Type B pancreatic cell (in vitro differentiated cells): Measurements from ENCODE around the gene WDR70. TPM values are rescaled to one million over a fixed set of nuclear protein-coding genes. Genes with fewer than 3 reads are reported as not detected.

Source experiments
- DNase-seq: peaks from one replicate; pipeline ENCODE4 v3.0.0; 2021; ENCODE audit warnings: mixed read lengths; ENCODE audit not compliant: unreplicated experiment; ENCODE audit errors: extremely low spot score
- H3K27ac Mint-ChIP-seq: 2 replicates; pipeline ENCODE4 v1.8.0; 2021; ENCODE audit warnings: mild to moderate bottlenecking, mixed read lengths
- H3K27me3 Mint-ChIP-seq: 2 replicates; pipeline ENCODE4 v1.8.0; 2021; ENCODE audit warnings: mixed read lengths
- H3K36me3 Mint-ChIP-seq: 2 replicates; pipeline ENCODE4 v1.8.0; 2021; ENCODE audit warnings: mixed read lengths
- H3K4me1 Mint-ChIP-seq: one replicate; pipeline ENCODE4 v1.8.0; 2021; ENCODE audit warnings: mixed read lengths; ENCODE audit not compliant: unreplicated experiment
- H3K4me3 Mint-ChIP-seq: 2 replicates; pipeline ENCODE4 v1.8.0; 2021; ENCODE audit warnings: mild to moderate bottlenecking, mixed read lengths
- H3K9me3 Mint-ChIP-seq: 2 replicates; pipeline ENCODE4 v1.8.0; 2021; ENCODE audit warnings: mixed read lengths
- CTCF ChIP-seq: fragments of 200-600 bp; sonication (generic); conservative IDR thresholded peaks from 2 replicates; pipeline ENCODE4 v1.5.0; 2021; ENCODE audit warnings: antibody characterized with exemption, mild to moderate bottlenecking
- total RNA-seq: library from RNA; stranded (reverse); gene quantifications from 2 replicates; pipeline ENCODE4 v1.2.1, GENCODE V29; 2021; ENCODE audit warnings: low replicate concordance

WDR70 gene
- total RNA-seq, 1 donor from 2014 or later, result 50.2 TPM

DNA sequence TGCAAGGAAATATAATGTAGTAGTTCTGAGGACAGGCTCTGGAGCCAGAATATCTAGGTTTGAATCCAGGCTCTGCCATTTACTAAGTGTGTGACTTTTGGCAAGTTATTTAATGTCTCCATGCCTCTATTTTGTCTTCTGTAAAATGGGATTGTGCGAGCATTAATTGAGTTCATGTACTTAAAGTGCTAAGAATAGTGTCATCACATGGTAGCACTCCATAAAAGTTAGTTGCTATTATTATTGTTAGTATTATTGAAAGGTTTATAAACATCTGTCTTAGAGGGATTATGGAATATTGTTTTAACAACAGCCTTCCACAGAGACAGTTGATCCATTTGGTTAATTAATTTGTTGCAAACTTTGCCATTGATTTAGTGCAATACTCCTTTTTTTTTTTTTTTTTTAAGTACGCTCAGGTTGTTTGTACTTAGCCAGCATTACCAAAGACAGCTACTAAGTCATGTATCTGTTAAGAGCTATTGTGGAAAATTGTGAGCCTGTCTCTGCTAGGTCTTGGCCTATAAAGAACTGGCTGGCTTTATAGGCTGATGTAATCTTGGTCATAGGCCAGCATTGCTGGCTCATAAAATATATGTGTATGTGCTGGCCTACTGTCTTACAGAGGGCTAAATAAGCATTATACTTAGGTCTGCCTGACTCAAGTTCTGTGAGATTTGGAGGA lies 174.7 kb downstream of the WDR70 start:
- H3K4me3 Mint-ChIP-seq, result no peak overlapping the region
- TF ChIP-seq CTCF, result no peak

GRCh38 chr5:37554405-37554739 lies 175.3 kb downstream of the WDR70 start:
- H3K4me3 Mint-ChIP-seq, result no peak overlapping the region
- no peak for TF ChIP-seq CTCF
- H3K4me1 Mint-ChIP-seq, result no peaks in the 10 kb centered on the region
- no peak for DNase-seq
- no peaks in the 10 kb centered on the region for H3K9me3 Mint-ChIP-seq
- peaks cover 4% of the 10 kb centered on the region for H3K36me3 Mint-ChIP-seq
- H3K27ac Mint-ChIP-seq, result no peak overlapping the region
- H3K27me3 Mint-ChIP-seq, result no peaks in the 10 kb centered on the region

More for the DNA sequence above, 174.7 kb downstream of the WDR70 start:
- no peaks in the 10 kb centered on the region for H3K9me3 Mint-ChIP-seq
- no peaks in the 10 kb centered on the region for H3K4me1 Mint-ChIP-seq
- H3K36me3 Mint-ChIP-seq, result no peaks in the 10 kb centered on the region
- no peaks in the 10 kb centered on the region for H3K27me3 Mint-ChIP-seq
- no peak for DNase-seq
- no peak overlapping the region for H3K27ac Mint-ChIP-seq

DNA sequence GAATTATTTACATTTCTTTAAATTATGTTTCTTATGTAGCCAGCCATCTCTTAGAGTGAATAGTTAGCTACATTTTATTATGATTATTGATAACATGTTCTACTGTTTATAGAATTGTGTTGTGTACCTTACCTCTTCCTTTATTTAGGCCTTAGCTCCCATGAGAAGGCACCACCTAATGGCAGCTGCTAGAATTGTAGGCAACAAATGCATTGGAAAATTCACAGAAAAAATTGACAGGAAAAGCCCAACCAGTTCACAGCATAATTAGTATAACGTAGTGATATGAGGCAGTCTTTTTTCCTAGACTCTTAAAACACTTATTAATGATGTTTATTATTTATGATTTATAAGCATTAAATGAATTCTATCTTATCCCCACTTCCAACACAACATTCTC lies 175.8 kb downstream of the WDR70 start:
- DNase-seq, result no peak
- peaks cover 4% of the 10 kb centered on the region for H3K36me3 Mint-ChIP-seq
- no peaks in the 10 kb centered on the region for H3K4me1 Mint-ChIP-seq
- no peak overlapping the region for H3K27ac Mint-ChIP-seq
- no peaks in the 10 kb centered on the region for H3K27me3 Mint-ChIP-seq
- no peak overlapping the region for H3K4me3 Mint-ChIP-seq
- TF ChIP-seq CTCF, result peak; percentile 69
- no peaks in the 10 kb centered on the region for H3K9me3 Mint-ChIP-seq

GRCh38 chr5:37557734-37558293 lies 178.7 kb downstream of the WDR70 start:
- H3K4me3 Mint-ChIP-seq, result no peak overlapping the region
- no peaks in the 10 kb centered on the region for H3K4me1 Mint-ChIP-seq
- peaks cover 8% of the 10 kb centered on the region for H3K36me3 Mint-ChIP-seq
- no peak overlapping the region for H3K27ac Mint-ChIP-seq
- H3K9me3 Mint-ChIP-seq, result no peaks in the 10 kb centered on the region
- no peak for DNase-seq
- TF ChIP-seq CTCF, result no peak
- no peaks in the 10 kb centered on the region for H3K27me3 Mint-ChIP-seq

- no peaks in the 10 kb centered on the region for H3K9me3 Mint-ChIP-seq
- no peak overlapping the region for H3K4me3 Mint-ChIP-seq
- no peak overlapping the region for H3K27ac Mint-ChIP-seq
- H3K4me1 Mint-ChIP-seq, result no peaks in the 10 kb centered on the region
- TF ChIP-seq CTCF, result no peak
- H3K27me3 Mint-ChIP-seq, result no peaks in the 10 kb centered on the region
- peaks cover 4% of the 10 kb centered on the region for H3K36me3 Mint-ChIP-seq
- DNase-seq, result no peak
Observed at GRCh38 chr5:37565062-37565670, 186.0 kb downstream of the WDR70 start.
